ENCODE measurements around the gene ABR.

DNA sequence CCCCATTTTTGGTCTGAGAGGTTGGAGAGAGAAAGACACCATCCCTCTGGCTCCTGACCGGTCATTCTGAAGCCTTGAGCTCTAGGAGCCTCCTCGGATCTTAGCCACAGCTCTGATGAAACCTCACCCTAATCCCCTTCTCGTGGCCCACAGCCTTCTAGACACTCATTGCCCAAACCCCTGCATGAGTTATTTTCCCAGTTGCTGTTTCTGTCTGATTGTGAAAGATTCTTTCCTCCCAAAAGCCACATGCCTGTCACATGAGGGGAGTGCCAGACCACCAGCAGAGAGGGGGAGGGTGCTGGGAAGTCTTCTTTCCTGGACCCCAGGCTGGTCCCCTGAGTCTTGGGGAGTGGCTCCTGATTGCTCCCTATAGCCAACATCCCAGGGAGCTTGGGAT lies 17.6 kb upstream of the ABR start:
- TF ChIP-seq, protein P1, sequence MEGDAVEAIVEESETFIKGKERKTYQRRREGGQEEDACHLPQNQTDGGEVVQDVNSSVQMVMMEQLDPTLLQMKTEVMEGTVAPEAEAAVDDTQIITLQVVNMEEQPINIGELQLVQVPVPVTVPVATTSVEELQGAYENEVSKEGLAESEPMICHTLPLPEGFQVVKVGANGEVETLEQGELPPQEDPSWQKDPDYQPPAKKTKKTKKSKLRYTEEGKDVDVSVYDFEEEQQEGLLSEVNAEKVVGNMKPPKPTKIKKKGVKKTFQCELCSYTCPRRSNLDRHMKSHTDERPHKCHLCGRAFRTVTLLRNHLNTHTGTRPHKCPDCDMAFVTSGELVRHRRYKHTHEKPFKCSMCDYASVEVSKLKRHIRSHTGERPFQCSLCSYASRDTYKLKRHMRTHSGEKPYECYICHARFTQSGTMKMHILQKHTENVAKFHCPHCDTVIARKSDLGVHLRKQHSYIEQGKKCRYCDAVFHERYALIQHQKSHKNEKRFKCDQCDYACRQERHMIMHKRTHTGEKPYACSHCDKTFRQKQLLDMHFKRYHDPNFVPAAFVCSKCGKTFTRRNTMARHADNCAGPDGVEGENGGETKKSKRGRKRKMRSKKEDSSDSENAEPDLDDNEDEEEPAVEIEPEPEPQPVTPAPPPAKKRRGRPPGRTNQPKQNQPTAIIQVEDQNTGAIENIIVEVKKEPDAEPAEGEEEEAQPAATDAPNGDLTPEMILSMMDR (conservative IDR thresholded peaks at IDR 0.05): no peak
- no peak for TF ChIP-seq ZFX (IDR thresholded peaks at IDR 0.05)

Measured in C4-2B (cell line).